Esophagus squamous epithelium (tissue), 5 donors: ENCODE data around the gene BUD31. TPM values are rescaled to one million over a fixed set of nuclear protein-coding genes. Genes with fewer than 3 reads are reported as not detected.

Experiments used
- DNase-seq: peaks from one replicate; lab custom pipeline; 2025; lab: John Stamatoyannopoulos, UW
- H3K27ac ChIP-seq, 4 donors: fragments of 200-600 bp; sonication (generic); one replicate each; pipeline ENCODE4 v1.5.1; 2016 to 2019; ENCODE audit warnings: mild to moderate bottlenecking in 1 of 4
- H3K27me3 ChIP-seq, 4 donors: fragments of 200-600 bp; sonication (generic); 1 replicate in 3 of 4; 2 replicates in 1 of 4; pipeline versions ENCODE4 v1.5.1 to v1.6.0; 2017 to 2021; ENCODE audit warnings: antibody characterized with exemption in 1 of 4
- H3K36me3 ChIP-seq, 3 donors: fragments of 200-600 bp; sonication (generic); one replicate each; pipeline ENCODE4 v1.5.1; 2016 to 2019
- H3K4me1 ChIP-seq, 3 donors: fragments of 200-600 bp; sonication (generic); one replicate each; pipeline ENCODE4 v1.5.1; 2017 to 2019
- H3K4me3 ChIP-seq, 4 donors: fragments of 200-600 bp; sonication (generic); 1 replicate in 3 of 4; 2 replicates in 1 of 4; pipeline ENCODE4 v1.5.1; 2016 to 2019; ENCODE audit warnings: mild to moderate bottlenecking in 2 of 4, moderate library complexity in 1 of 4
- H3K9me3 ChIP-seq, 3 donors: fragments of 200-600 bp; sonication (generic); one replicate each; pipeline ENCODE4 v1.5.1; 2016 to 2019
- POLR2A ChIP-seq, 4 donors: fragments of 450-650 bp; IDR thresholded peaks; one replicate each; pipeline ENCODE4 v1.6.1; 2017; ENCODE audit warnings: antibody characterized with exemption in 4 of 4, mild to moderate bottlenecking in 4 of 4, moderate library complexity in 3 of 4
- WGBS, 2 donors: methylation state at CpG; one replicate each; pipeline ENCODE4 v1.1.5; 2018; 5-methylcytosine and 5-hydroxymethylcytosine counted together
- intact Hi-C: fragments of 100-400 bp; cut with DNase I; formaldehyde crosslinking; loops from one replicate; pipeline ENCODE4 v1.15.0; 2022
- total RNA-seq, 4 donors: library from RNA; depleted of rRNA; stranded (reverse); fragments of >200 nt; gene quantifications; one replicate each; pipeline ENCODE4 v1.1.0, GENCODE V29; 2016
- TF ChIP-seq, protein P1 (sequence below), 6 experiments: fragments of 450-650 bp in 4 of 6; fragments of 200-600 bp in 2 of 6; sonication (generic) in 2 of 6; IDR thresholded peaks; one replicate each; pipeline ENCODE4 v1.5.1; 2016 to 2019; ENCODE audit warnings: antibody characterized with exemption in 6 of 6, mild to moderate bottlenecking in 4 of 6, moderate library complexity in 4 of 6
- donor health status: DM: yes; HTN: yes; CAD: no.

The BUD31 gene
- total RNA-seq, 4 donors from 2014 or later = 46.9 to 59.1 (median 55.9) TPM

DNA sequence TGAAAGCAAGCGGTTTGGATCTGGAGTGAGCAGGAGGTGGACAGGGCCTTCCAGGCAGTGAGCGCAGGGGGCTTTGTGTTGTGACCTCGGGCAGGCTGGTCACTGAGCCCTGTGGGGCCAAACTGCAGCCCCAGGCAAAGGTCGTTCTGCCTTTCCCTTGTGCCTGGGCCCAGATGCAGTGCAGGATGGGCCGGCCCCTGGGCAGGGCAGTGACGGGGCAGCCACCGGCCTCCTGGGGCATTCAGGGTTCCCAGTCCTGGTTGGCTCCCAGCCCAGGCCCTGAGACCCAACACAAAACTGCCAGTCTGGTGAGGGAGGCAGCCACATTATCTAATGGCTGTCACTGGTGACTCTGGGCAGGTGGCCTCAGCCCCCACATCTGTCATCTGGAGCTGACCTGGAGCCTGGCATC lies 27.1 kb upstream of the BUD31 start:
- DNase-seq = no peak
- Histone ChIP-seq H3K27ac (peak overlapping the region in 2 of 4 donors; percentile 84 to 92), H3K27me3 (no peaks in the 10 kb centered on the region), H3K4me3 (no peak overlapping the region), H3K4me1 (peaks cover 24 to 59% (median 33%) of the 10 kb centered on the region in 3 donors), H3K36me3 (peaks cover 0 to 27% (median 4%) of the 10 kb centered on the region in 3 donors), H3K9me3 (no peaks in the 10 kb centered on the region)
- WGBS, 2 donors = 60% methylated on average over 1 of the region's 7 CpGs; no CpG with 5 or more reads in 1 of the 2 donors
- intact Hi-C loops = no loop called here
- no peak for TF ChIP-seq POLR2A (IDR thresholded peaks at IDR 0.05)
- TF ChIP-seq, protein P1, sequence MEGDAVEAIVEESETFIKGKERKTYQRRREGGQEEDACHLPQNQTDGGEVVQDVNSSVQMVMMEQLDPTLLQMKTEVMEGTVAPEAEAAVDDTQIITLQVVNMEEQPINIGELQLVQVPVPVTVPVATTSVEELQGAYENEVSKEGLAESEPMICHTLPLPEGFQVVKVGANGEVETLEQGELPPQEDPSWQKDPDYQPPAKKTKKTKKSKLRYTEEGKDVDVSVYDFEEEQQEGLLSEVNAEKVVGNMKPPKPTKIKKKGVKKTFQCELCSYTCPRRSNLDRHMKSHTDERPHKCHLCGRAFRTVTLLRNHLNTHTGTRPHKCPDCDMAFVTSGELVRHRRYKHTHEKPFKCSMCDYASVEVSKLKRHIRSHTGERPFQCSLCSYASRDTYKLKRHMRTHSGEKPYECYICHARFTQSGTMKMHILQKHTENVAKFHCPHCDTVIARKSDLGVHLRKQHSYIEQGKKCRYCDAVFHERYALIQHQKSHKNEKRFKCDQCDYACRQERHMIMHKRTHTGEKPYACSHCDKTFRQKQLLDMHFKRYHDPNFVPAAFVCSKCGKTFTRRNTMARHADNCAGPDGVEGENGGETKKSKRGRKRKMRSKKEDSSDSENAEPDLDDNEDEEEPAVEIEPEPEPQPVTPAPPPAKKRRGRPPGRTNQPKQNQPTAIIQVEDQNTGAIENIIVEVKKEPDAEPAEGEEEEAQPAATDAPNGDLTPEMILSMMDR (IDR thresholded peaks at IDR 0.05) = no peak

DNA sequence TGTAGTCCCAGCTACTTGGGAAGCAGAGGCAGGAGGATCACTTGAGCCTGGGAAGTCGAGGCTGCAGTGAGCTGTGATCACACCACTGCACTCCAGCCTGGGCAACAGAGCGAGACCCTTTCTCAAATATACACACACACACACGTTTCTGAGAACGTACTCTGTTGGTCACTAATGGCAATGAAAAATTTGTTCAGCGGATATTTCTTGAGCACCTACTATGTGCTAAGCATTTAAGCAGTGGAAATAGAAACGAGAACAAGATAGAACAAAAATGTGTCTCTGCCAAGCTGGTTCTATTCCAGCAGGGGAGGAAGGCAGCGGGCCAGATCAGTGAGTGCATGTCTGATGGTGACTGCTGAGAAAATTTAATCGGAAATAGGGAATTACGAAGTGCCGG lies 25.6 kb upstream of the BUD31 start:
- peaks cover 4 to 29% (median 15%) of the 10 kb centered on the region in 3 donors for H3K36me3 ChIP-seq

DNA sequence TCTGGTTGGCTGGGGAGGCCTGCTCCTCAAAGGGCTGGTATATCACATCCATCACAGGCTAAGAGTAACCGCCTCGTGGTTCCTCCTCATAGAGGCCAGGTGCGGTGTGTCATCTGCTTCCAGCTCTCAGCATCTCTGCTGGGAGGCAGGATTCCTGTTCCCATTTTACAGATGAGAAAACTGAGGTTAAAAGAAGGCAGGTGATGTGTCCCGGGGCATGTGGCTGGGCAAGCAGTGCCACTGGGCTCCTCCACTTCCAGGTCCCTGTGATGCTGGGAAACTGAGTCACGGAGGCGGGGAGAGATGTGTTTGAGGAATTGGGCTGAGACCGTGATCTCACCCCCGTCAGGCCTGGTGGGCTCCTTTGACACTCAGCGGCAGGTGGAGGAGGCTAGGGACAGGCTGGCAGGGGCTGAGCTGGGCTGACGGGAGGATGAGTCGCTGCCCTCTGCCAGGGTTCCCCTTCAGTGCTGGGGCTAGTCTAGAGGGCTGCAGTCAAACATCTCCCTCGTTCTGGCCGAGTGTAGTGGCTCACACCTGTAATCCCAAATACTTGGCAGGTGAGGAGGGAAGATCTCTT lies 24.9 kb upstream of the BUD31 start:
- WGBS, 2 donors = 74 to 100% methylated on average over 5 to 7 of the region's 13 CpGs
- Histone ChIP-seq H3K36me3 (peaks cover 7 to 36% (median 18%) of the 10 kb centered on the region in 3 donors), H3K9me3 (no peaks in the 10 kb centered on the region), H3K27ac (no peak overlapping the region), H3K4me1 (peaks cover 24 to 37% (median 27%) of the 10 kb centered on the region in 3 donors), H3K27me3 (no peaks in the 10 kb centered on the region), H3K4me3 (no peak overlapping the region)
- DNase-seq = no peak
- intact Hi-C loops = no loop called here
- TF ChIP-seq, protein P1 (IDR thresholded peaks at IDR 0.05) = no peak
- no peak for TF ChIP-seq POLR2A (IDR thresholded peaks at IDR 0.05)

More for the DNA sequence above, 25.6 kb upstream of the BUD31 start:
- no peak for DNase-seq
- H3K4me1 ChIP-seq = peaks cover 24 to 44% (median 31%) of the 10 kb centered on the region in 3 donors
- no peak overlapping the region for H3K27ac ChIP-seq
- H3K4me3 ChIP-seq = no peak overlapping the region
- no peak for TF ChIP-seq POLR2A (IDR thresholded peaks at IDR 0.05)
- TF ChIP-seq, protein P1 (IDR thresholded peaks at IDR 0.05) = no peak
- intact Hi-C loops = no loop called here
- 87 to 90% methylated on average over 10 of the region's 10 CpGs for whole genome bisulfite sequencing, 2 donors
- no peaks in the 10 kb centered on the region for H3K27me3 ChIP-seq
- no peaks in the 10 kb centered on the region for H3K9me3 ChIP-seq

DNA sequence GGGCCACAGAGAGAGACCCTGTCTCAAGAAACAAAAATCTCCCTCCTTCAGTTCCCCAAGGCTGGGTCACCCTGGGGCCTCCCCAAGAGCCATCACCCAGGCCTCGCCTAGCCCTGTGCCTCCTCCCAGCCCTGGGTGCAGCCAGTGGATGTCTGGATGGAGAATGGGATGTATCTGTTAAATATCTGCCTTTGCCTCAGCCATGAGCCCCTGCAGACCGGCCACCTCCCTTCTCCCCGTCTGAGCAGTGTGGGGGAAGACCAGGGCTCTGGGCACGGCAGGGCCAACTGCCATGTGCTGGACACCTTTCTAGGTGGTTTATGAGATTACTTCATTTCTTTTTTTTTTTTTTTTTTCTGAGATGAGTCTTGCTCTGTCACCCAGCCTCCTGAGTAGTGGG lies 24.2 kb upstream of the BUD31 start:
- intact Hi-C loops = no loop called here
- no peak for DNase-seq
- TF ChIP-seq POLR2A (IDR thresholded peaks at IDR 0.05) = no peak
- TF ChIP-seq, protein P1 (IDR thresholded peaks at IDR 0.05) = no peak
- WGBS, 2 donors = 90% methylated on average over 3 to 4 of the region's 4 CpGs
- Histone ChIP-seq H3K9me3 (no peaks in the 10 kb centered on the region), H3K36me3 (peaks cover 7 to 42% (median 25%) of the 10 kb centered on the region in 3 donors), H3K27me3 (no peaks in the 10 kb centered on the region), H3K4me3 (no peak overlapping the region), H3K27ac (no peak overlapping the region), H3K4me1 (peaks cover 18 to 31% (median 23%) of the 10 kb centered on the region in 3 donors)

DNA sequence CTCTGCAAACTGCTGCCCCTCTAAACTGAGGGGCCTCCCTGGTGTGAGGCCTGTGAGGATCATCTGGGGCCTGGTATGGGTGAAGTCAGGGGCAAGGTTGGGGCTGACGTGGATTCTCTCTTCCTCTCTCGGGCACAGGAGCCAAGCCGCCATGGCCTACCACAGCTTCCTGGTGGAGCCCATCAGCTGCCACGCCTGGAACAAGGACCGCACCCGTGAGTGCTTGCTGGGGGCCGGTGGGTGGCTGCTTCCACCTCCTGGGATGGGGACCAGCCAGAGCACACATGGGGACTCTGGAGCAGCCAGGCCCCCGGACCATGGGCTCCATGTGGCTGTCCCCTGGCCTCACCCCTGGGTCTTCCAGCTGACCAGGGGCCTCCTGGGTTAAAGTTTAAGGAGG lies 23.2 kb upstream of the BUD31 start:
- no peak for DNase-seq
- peaks cover 9 to 20% (median 12%) of the 10 kb centered on the region in 3 donors for H3K4me1 ChIP-seq
- peaks cover 7 to 53% (median 32%) of the 10 kb centered on the region in 3 donors for H3K36me3 ChIP-seq
- TF ChIP-seq, protein P1 (IDR thresholded peaks at IDR 0.05) = no peak
- no peak for TF ChIP-seq POLR2A (IDR thresholded peaks at IDR 0.05)
- H3K9me3 ChIP-seq = no peaks in the 10 kb centered on the region
- H3K27ac ChIP-seq = no peak overlapping the region
- 60% methylated on average over 1 of the region's 8 CpGs; no CpG with 5 or more reads in 1 of the 2 donors for WGBS, 2 donors
- intact Hi-C loops = no loop called here
- no peak overlapping the region for H3K4me3 ChIP-seq
- no peaks in the 10 kb centered on the region for H3K27me3 ChIP-seq
